ENCODE data around the gene NKAIN2.

DNA sequence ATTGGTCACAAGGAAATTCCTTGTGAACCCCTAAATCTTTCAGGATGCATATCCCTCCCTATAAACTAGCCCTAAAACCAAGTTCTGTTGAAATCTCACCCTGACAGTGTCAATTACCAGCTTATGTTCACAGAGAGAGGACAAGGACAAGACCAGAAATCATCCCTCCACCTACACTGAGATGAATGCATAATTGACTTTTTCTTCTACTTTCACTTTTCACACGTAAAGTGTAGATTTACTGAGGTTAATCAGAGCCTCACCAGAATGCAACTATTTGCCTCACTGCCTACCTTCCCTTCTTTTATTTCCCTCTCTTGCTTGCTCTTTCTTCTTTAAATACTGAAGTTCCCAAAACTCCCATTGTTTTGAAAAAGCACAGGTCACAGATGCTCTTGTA is 15.3 kb upstream of the NKAIN2 start:
- TF ChIP-seq, protein P1, sequence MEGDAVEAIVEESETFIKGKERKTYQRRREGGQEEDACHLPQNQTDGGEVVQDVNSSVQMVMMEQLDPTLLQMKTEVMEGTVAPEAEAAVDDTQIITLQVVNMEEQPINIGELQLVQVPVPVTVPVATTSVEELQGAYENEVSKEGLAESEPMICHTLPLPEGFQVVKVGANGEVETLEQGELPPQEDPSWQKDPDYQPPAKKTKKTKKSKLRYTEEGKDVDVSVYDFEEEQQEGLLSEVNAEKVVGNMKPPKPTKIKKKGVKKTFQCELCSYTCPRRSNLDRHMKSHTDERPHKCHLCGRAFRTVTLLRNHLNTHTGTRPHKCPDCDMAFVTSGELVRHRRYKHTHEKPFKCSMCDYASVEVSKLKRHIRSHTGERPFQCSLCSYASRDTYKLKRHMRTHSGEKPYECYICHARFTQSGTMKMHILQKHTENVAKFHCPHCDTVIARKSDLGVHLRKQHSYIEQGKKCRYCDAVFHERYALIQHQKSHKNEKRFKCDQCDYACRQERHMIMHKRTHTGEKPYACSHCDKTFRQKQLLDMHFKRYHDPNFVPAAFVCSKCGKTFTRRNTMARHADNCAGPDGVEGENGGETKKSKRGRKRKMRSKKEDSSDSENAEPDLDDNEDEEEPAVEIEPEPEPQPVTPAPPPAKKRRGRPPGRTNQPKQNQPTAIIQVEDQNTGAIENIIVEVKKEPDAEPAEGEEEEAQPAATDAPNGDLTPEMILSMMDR (conservative IDR thresholded peaks at IDR 0.05; ENCODE audit: low read depth, low read length): no peak
- no peak for TF ChIP-seq EZH2 (IDR thresholded peaks at IDR 0.05; ENCODE audit: borderline replicate concordance, low read depth, low read length, poor library complexity, severe bottlenecking)
